CD4-positive, alpha-beta memory T cell (primary cell): ENCODE measurements around the gene CTTNBP2NL. TPM values are rescaled to one million over a fixed set of nuclear protein-coding genes. Genes with fewer than 3 reads are reported as not detected.
"Not testable (repeated sequence)": the region's sequence is repeated elsewhere in the genome, so short reads cannot be mapped to it uniquely, and the experiment has no call there.

ENCODE experiments used
- CTCF ChIA-PET: fragments of 350-600 bp; sonication (Branson Sonifier 250); formaldehyde crosslinking; loops from one replicate; lab custom pipeline; 2021; ENCODE audit warnings: inconsistent platforms; ENCODE audit not compliant: partially characterized antibody; lab: Charles Lee
- POLR2A ChIA-PET: fragments of 350-600 bp; sonication (Branson Sonifier 250); formaldehyde crosslinking; loops from one replicate; lab custom pipeline; 2021; ENCODE audit not compliant: partially characterized antibody; lab: Charles Lee
- DNase-seq, 5 donors: peaks; one replicate each; pipeline versions ENCODE4 v3.0.0 to v3.0.0-alpha.2; 2020 to 2022; ENCODE audit warnings: mixed read lengths in 1 of 5
- H3K27ac ChIP-seq: one replicate; pipeline ENCODE4 v1.7.0; 2013; ENCODE audit warnings: low read depth, low read length
- H3K27me3 ChIP-seq: 2 replicates; pipeline ENCODE4 v1.7.0; 2013; ENCODE audit warnings: mild to moderate bottlenecking, low read length, moderate library complexity; ENCODE audit not compliant: insufficient read depth
- H3K36me3 ChIP-seq: 2 replicates; pipeline ENCODE4 v1.7.0; 2013; ENCODE audit warnings: mild to moderate bottlenecking, low read length, moderate library complexity; ENCODE audit not compliant: insufficient read depth
- H3K4me1 ChIP-seq: 2 replicates; pipeline ENCODE4 v1.7.0; 2013; ENCODE audit warnings: mild to moderate bottlenecking, low read length, moderate library complexity; ENCODE audit not compliant: insufficient read depth
- H3K4me3 ChIP-seq, 2 donors: one replicate each; pipeline ENCODE4 v1.7.0; 2013; ENCODE audit warnings: low read length in 2 of 2, mild to moderate bottlenecking in 1 of 2
- H3K9me3 ChIP-seq, 2 donors: one replicate each; pipeline ENCODE4 v1.7.0; 2013; ENCODE audit warnings: low read length in 2 of 2, control low read depth in 1 of 2; ENCODE audit not compliant: control insufficient read depth in 1 of 2
- H3K27ac Mint-ChIP-seq, 7 donors: one replicate each; pipeline ENCODE4 v1.8.0; 2020 to 2021; ENCODE audit warnings: mixed read lengths in 7 of 7, mild to moderate bottlenecking in 6 of 7, inconsistent platforms in 3 of 7, moderate library complexity in 3 of 7
- H3K27me3 Mint-ChIP-seq, 2 donors: one replicate each; pipeline ENCODE4 v1.8.0; 2020 to 2021; ENCODE audit warnings: mixed read lengths in 2 of 2
- H3K36me3 Mint-ChIP-seq, 2 donors: one replicate each; pipeline ENCODE4 v1.8.0; 2020 to 2021; ENCODE audit warnings: mixed read lengths in 2 of 2, inconsistent platforms in 1 of 2, mild to moderate bottlenecking in 1 of 2
- H3K4me1 Mint-ChIP-seq, 4 donors: one replicate each; pipeline ENCODE4 v1.8.0; 2020 to 2021; ENCODE audit warnings: mixed read lengths in 4 of 4, mild to moderate bottlenecking in 1 of 4
- H3K4me3 Mint-ChIP-seq, 8 donors: one replicate each; pipeline ENCODE4 v1.8.0; 2020 to 2021; ENCODE audit warnings: mixed read lengths in 8 of 8, mild to moderate bottlenecking in 7 of 8, moderate library complexity in 6 of 8, inconsistent platforms in 3 of 8
- H3K9me3 Mint-ChIP-seq, 8 donors: one replicate each; pipeline ENCODE4 v1.8.0; 2020 to 2021; ENCODE audit warnings: mixed read lengths in 8 of 8, mild to moderate bottlenecking in 5 of 8, inconsistent platforms in 3 of 8, moderate library complexity in 1 of 8
- intact Hi-C: fragments of 100-400 bp; cut with micrococcal nuclease; formaldehyde crosslinking; loops from one replicate; pipeline ENCODE4 v1.15.1; 2023
- polyA plus RNA-seq, 2 donors: library from polyadenylated mRNA; unstranded; fragments of 300-500 nt; fragmentation: Illumina TruSeq; gene quantifications; one replicate each; pipeline ENCODE4 v1.2.3, GENCODE V29; 2021
- total RNA-seq, 2 experiments: library from RNA; stranded (reverse); gene quantifications; one replicate each; pipeline ENCODE4 v1.2.3, GENCODE V29; 2021

Gene CTTNBP2NL
- total and polyA plus RNA-seq, 4 experiments from 2014 or later = 0.24 to 0.84 (median 0.47) TPM; not detected in 1

- Mint-ChIP-seq H3K4me3 (no peak overlapping the region), H3K27me3 (peaks cover 0 to 3% of the 10 kb centered on the region in 2 donors), H3K36me3 (no peaks in the 10 kb centered on the region), H3K27ac (peak overlapping the region in 1 of 7 donors; percentile 39), H3K9me3 (no peaks in the 10 kb centered on the region), H3K4me1 (no peaks in the 10 kb centered on the region)
- DNase-seq = no peak
- CTCF ChIA-PET = no interaction called here
- no peak overlapping the region for H3K4me3 ChIP-seq
- no peaks in the 10 kb centered on the region for H3K36me3 ChIP-seq
- H3K9me3 ChIP-seq = no peaks in the 10 kb centered on the region
- H3K27ac ChIP-seq = no peak overlapping the region
- no peaks in the 10 kb centered on the region for H3K4me1 ChIP-seq
- POLR2A ChIA-PET = no interaction called here
- no peaks in the 10 kb centered on the region for H3K27me3 ChIP-seq
- intact Hi-C loops = no loop called here
Measured at GRCh38 chr1:112449630-112449983, 53.6 kb downstream of the CTTNBP2NL start.

- no peak overlapping the region for H3K27ac Mint-ChIP-seq
- no peaks in the 10 kb centered on the region for H3K9me3 Mint-ChIP-seq
- no peak for DNase-seq
- no peaks in the 10 kb centered on the region for H3K36me3 Mint-ChIP-seq
- Histone ChIP-seq H3K4me1 (no peaks in the 10 kb centered on the region), H3K36me3 (no peaks in the 10 kb centered on the region), H3K27ac (no peak overlapping the region), H3K4me3 (no peak overlapping the region), H3K9me3 (no peaks in the 10 kb centered on the region), H3K27me3 (no peaks in the 10 kb centered on the region)
- ChIA-PET CTCF (interaction anchor here (0.9 to 1.5 kb wide), 2 partner anchors 15 to 81 kb away, joined by 3 to 5 read pairs; no protein-coding TSS in a partner anchor), POLR2A (no interaction called here)
- H3K4me3 Mint-ChIP-seq = no peak overlapping the region
- peaks cover 0 to 3% of the 10 kb centered on the region in 2 donors for H3K27me3 Mint-ChIP-seq
- H3K4me1 Mint-ChIP-seq = no peaks in the 10 kb centered on the region
- intact Hi-C loops = no loop called here
Measured at GRCh38 chr1:112450773-112451172, 54.8 kb downstream of the CTTNBP2NL start.

GRCh38 chr1:112451301-112451700, 55.3 kb downstream of the CTTNBP2NL start:
- H3K36me3 Mint-ChIP-seq, POLR2A ChIA-PET, H3K27me3 ChIP-seq, H3K4me1 ChIP-seq, H3K9me3 Mint-ChIP-seq, H3K27ac ChIP-seq, H3K36me3 ChIP-seq, intact Hi-C loops, H3K4me3 Mint-ChIP-seq, H3K27ac Mint-ChIP-seq, H3K9me3 ChIP-seq, DNase-seq, H3K4me1 Mint-ChIP-seq, H3K4me3 ChIP-seq, H3K27me3 Mint-ChIP-seq: not testable (repeated sequence)
- CTCF ChIA-PET = interaction anchor here (1.5 kb wide), 1 partner anchor 15 kb away, joined by 5 read pairs; no protein-coding TSS in a partner anchor

- intact Hi-C loops = no loop called here
- CTCF ChIA-PET = interaction anchor here (2.0 kb wide), 1 partner anchor 12 kb away, joined by 7 read pairs; no protein-coding TSS in a partner anchor
Measured at GRCh38 chr1:112453876-112454275, 57.9 kb downstream of the CTTNBP2NL start.

GRCh38 chr1:112454316-112454715, 58.3 kb downstream of the CTTNBP2NL start:
- H3K4me1 Mint-ChIP-seq = no peaks in the 10 kb centered on the region
- H3K4me3 Mint-ChIP-seq = no peak overlapping the region
- no peaks in the 10 kb centered on the region for H3K36me3 Mint-ChIP-seq
- H3K27ac Mint-ChIP-seq = no peak overlapping the region
- intact Hi-C loops = no loop called here
- DNase-seq = no peak
- Histone ChIP-seq H3K36me3 (no peaks in the 10 kb centered on the region), H3K9me3 (no peaks in the 10 kb centered on the region), H3K27me3 (no peaks in the 10 kb centered on the region), H3K27ac (no peak overlapping the region), H3K4me1 (no peaks in the 10 kb centered on the region), H3K4me3 (no peak overlapping the region)
- POLR2A ChIA-PET = no interaction called here
- CTCF ChIA-PET = interaction anchor here (2.0 kb wide), 1 partner anchor 12 kb away, joined by 7 read pairs; no protein-coding TSS in a partner anchor
- H3K9me3 Mint-ChIP-seq = no peaks in the 10 kb centered on the region
- H3K27me3 Mint-ChIP-seq = peaks cover 2 to 4% of the 10 kb centered on the region in 2 donors

More at GRCh38 chr1:112453876-112454275, 57.9 kb downstream of the CTTNBP2NL start:
- DNase-seq = no peak
- H3K27me3 ChIP-seq = no peaks in the 10 kb centered on the region
- peaks cover 2 to 4% of the 10 kb centered on the region in 2 donors for H3K27me3 Mint-ChIP-seq
- H3K4me3 Mint-ChIP-seq = no peak overlapping the region
- no peaks in the 10 kb centered on the region for H3K36me3 ChIP-seq
- H3K4me3 ChIP-seq = no peak overlapping the region
- no peaks in the 10 kb centered on the region for H3K36me3 Mint-ChIP-seq
- no peaks in the 10 kb centered on the region for H3K9me3 Mint-ChIP-seq
- POLR2A ChIA-PET = no interaction called here
- no peak overlapping the region for H3K27ac ChIP-seq
- no peaks in the 10 kb centered on the region for H3K4me1 Mint-ChIP-seq
- H3K9me3 ChIP-seq = no peaks in the 10 kb centered on the region
- no peak overlapping the region for H3K27ac Mint-ChIP-seq
- H3K4me1 ChIP-seq = no peaks in the 10 kb centered on the region

GRCh38 chr1:112457241-112457640, 61.2 kb downstream of the CTTNBP2NL start:
- H3K27me3 ChIP-seq = no peaks in the 10 kb centered on the region
- H3K9me3 ChIP-seq = no peaks in the 10 kb centered on the region
- Mint-ChIP-seq H3K4me1 (no peaks in the 10 kb centered on the region), H3K27ac (no peak overlapping the region), H3K4me3 (no peak overlapping the region), H3K27me3 (peaks cover 2 to 4% of the 10 kb centered on the region in 2 donors), H3K9me3 (no peaks in the 10 kb centered on the region), H3K36me3 (no peaks in the 10 kb centered on the region)
- DNase-seq = no peak
- H3K4me3 ChIP-seq = no peak overlapping the region
- ChIA-PET POLR2A (no interaction called here), CTCF (interaction anchor here (1.2 to 1.3 kb wide), 2 partner anchors 9 to 12 kb away, joined by 3 to 7 read pairs; no protein-coding TSS in a partner anchor)
- H3K4me1 ChIP-seq = no peaks in the 10 kb centered on the region
- no peaks in the 10 kb centered on the region for H3K36me3 ChIP-seq
- H3K27ac ChIP-seq = no peak overlapping the region
- intact Hi-C loops = no loop called here

- Histone ChIP-seq H3K27ac (no peak overlapping the region), H3K9me3 (no peaks in the 10 kb centered on the region), H3K4me3 (no peak overlapping the region), H3K4me1 (no peaks in the 10 kb centered on the region), H3K27me3 (no peaks in the 10 kb centered on the region), H3K36me3 (no peaks in the 10 kb centered on the region)
- no peak overlapping the region for H3K4me3 Mint-ChIP-seq
- POLR2A ChIA-PET = no interaction called here
- CTCF ChIA-PET = interaction anchor here (1.3 kb wide), 1 partner anchor 8 kb away, joined by 7 read pairs; no protein-coding TSS in a partner anchor
- no peak for DNase-seq
- H3K27me3 Mint-ChIP-seq = peaks cover 4 to 5% of the 10 kb centered on the region in 2 donors
- no peaks in the 10 kb centered on the region for H3K9me3 Mint-ChIP-seq
- H3K27ac Mint-ChIP-seq = no peak overlapping the region
- H3K36me3 Mint-ChIP-seq = no peaks in the 10 kb centered on the region
- intact Hi-C loops = no loop called here
- H3K4me1 Mint-ChIP-seq = no peaks in the 10 kb centered on the region
Measured at GRCh38 chr1:112457955-112458354, 61.9 kb downstream of the CTTNBP2NL start.
